Panc1 (cell line): Measurements from ENCODE around the gene DISP1. TPM values are rescaled to one million over a fixed set of nuclear protein-coding genes. Genes with fewer than 3 reads are reported as not detected.

Experiments used
- ATAC-seq: fragments of 200-7000 bp; cut with Tn5 transposase; 2 replicates; pipeline ENCODE4 v1.9.1; 2020; ENCODE audit warnings: mild to moderate bottlenecking, moderate library complexity
- BruUV-seq: library from RNA; stranded (reverse); fragments of 400-500 nt; replicated peaks from 2 replicates; lab custom pipeline; 2021; lab: Mats Ljungman, UMichigan
- CTCF ChIA-PET: fragments of 300-600 bp; sonication (Branson Sonifier 250); formaldehyde crosslinking; loops from one replicate; lab custom pipeline; 2022; ENCODE audit warnings: antibody characterized with exemption; lab: Charles Lee
- POLR2A ChIA-PET: fragments of 300-600 bp; sonication (Branson Sonifier 250); formaldehyde crosslinking; loops from one replicate; lab custom pipeline; 2022; ENCODE audit warnings: antibody characterized with exemption; lab: Charles Lee
- DNase-seq: peaks from one replicate; pipeline ENCODE4 v3.0.0-alpha.2; 2010; ENCODE audit warnings: low read depth, low spot score
- H3K27ac ChIP-seq: 2 replicates; pipeline ENCODE4 v1.5.1; 2011; ENCODE audit warnings: mild to moderate bottlenecking, low read length, inconsistent platforms
- H3K27me3 ChIP-seq: fragments of 200-500 bp; sonication (Bioruptor generic); 2 replicates; pipeline ENCODE4 v1.6.0; 2014; ENCODE audit warnings: low read length, inconsistent platforms; ENCODE audit not compliant: control insufficient read depth, insufficient read depth
- H3K36me3 ChIP-seq: fragments of 200-500 bp; sonication (Bioruptor generic); 2 replicates; pipeline ENCODE4 v1.5.1; 2014; ENCODE audit warnings: inconsistent platforms, mild to moderate bottlenecking, low read length, moderate library complexity; ENCODE audit not compliant: control insufficient read depth, insufficient read depth
- H3K4me1 ChIP-seq: 2 replicates; pipeline ENCODE4 v1.5.1; 2011; ENCODE audit warnings: inconsistent platforms, mild to moderate bottlenecking, low read length, moderate library complexity; ENCODE audit not compliant: control insufficient read depth, insufficient read depth
- H3K4me3 ChIP-seq, 2 experiments: 2 replicates each; pipeline ENCODE4 v1.5.1; 2011 to 2012; ENCODE audit warnings: low read depth in 2 of 2, low read length in 2 of 2, mild to moderate bottlenecking in 2 of 2, inconsistent platforms in 1 of 2, moderate library complexity in 1 of 2
- H3K9me3 ChIP-seq: fragments of 200-500 bp; sonication (Bioruptor generic); 2 replicates; pipeline ENCODE4 v1.5.1; 2014; ENCODE audit warnings: low read depth, mild to moderate bottlenecking, inconsistent platforms, low read length, moderate library complexity; ENCODE audit not compliant: control insufficient read depth, insufficient read depth
- POLR2AphosphoS5 ChIP-seq: IDR thresholded peaks from 2 replicates; pipeline ENCODE4 v1.6.1; 2012; ENCODE audit warnings: mild to moderate bottlenecking, low read depth, low read length, moderate library complexity
- REST ChIP-seq, 2 experiments: IDR thresholded peaks; 2 replicates each; pipeline ENCODE4 v1.6.1; 2011 to 2012; ENCODE audit warnings: low read depth in 2 of 2, control low read depth in 1 of 2, low read length in 1 of 2, mild to moderate bottlenecking in 1 of 2, moderate library complexity in 1 of 2; ENCODE audit not compliant: insufficient read depth in 1 of 2
- SIN3A ChIP-seq: IDR thresholded peaks from 2 replicates; pipeline ENCODE4 v1.6.1; 2012; ENCODE audit warnings: low read depth, mild to moderate bottlenecking, low read length, moderate library complexity, borderline replicate concordance; ENCODE audit not compliant: insufficient read depth
- TCF7L2 ChIP-seq: IDR thresholded peaks from 2 replicates; pipeline ENCODE4 v1.6.1; 2011; ENCODE audit warnings: mild to moderate bottlenecking, low read depth, low read length, inconsistent platforms
- in situ Hi-C: cut with HindIII; loops from 2 replicates; pipeline ENCODE4 v1.10.0; 2016; ENCODE audit warnings: low sequenced_read_pairs, low pct_unique_long_range_greater_than_20kb
- intact Hi-C: fragments of 100-400 bp; cut with micrococcal nuclease; formaldehyde crosslinking; loops from one replicate; pipeline ENCODE4 v1.10.0; 2022; ENCODE audit not compliant: unreplicated experiment
- total RNA-seq: library from RNA; stranded (reverse); gene quantifications from one replicate; pipeline ENCODE4 v1.2.1, GENCODE V29; 2021; ENCODE audit not compliant: unreplicated experiment
- TF ChIP-seq, protein P1 (sequence below): fragments of 450-650 bp; IDR thresholded peaks from 2 replicates; pipeline ENCODE4 v1.5.1; 2017; ENCODE audit warnings: mild to moderate bottlenecking

DISP1 gene
- total RNA-seq, 1 experiment from 2014 or later, result 4.2 TPM

- Histone ChIP-seq H3K4me3 (no peak overlapping the region), H3K27me3 (no peaks in the 10 kb centered on the region), H3K9me3 (peaks cover 6% of the 10 kb centered on the region; the same call in 1 of the 2 replicates), H3K4me1 (no peaks in the 10 kb centered on the region), H3K27ac (no peak overlapping the region), H3K36me3 (no peaks in the 10 kb centered on the region)
- ChIA-PET POLR2A (no interaction called here), CTCF (interaction anchor here (0.6 kb wide), 1 partner anchor 51 kb away, joined by 3 read pairs; no protein-coding TSS in a partner anchor)
- intact Hi-C loops (no loop called here), in situ Hi-C loops (no loop called here)
- no peak for DNase-seq
- TF ChIP-seq SIN3A (no peak), TCF7L2 (no peak), REST (IDR thresholded peaks at IDR 0.05; ENCODE audit: insufficient read depth in 1 of 2, low read depth in 2 of 2, low read length in 1 of 2) (no peak), POLR2AphosphoS5 (no peak)
- TF ChIP-seq, protein P1, sequence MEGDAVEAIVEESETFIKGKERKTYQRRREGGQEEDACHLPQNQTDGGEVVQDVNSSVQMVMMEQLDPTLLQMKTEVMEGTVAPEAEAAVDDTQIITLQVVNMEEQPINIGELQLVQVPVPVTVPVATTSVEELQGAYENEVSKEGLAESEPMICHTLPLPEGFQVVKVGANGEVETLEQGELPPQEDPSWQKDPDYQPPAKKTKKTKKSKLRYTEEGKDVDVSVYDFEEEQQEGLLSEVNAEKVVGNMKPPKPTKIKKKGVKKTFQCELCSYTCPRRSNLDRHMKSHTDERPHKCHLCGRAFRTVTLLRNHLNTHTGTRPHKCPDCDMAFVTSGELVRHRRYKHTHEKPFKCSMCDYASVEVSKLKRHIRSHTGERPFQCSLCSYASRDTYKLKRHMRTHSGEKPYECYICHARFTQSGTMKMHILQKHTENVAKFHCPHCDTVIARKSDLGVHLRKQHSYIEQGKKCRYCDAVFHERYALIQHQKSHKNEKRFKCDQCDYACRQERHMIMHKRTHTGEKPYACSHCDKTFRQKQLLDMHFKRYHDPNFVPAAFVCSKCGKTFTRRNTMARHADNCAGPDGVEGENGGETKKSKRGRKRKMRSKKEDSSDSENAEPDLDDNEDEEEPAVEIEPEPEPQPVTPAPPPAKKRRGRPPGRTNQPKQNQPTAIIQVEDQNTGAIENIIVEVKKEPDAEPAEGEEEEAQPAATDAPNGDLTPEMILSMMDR, result no peak
- ATAC-seq, result no peak
- no TSS peak for BruUV-seq
These were observed 46.2 kb upstream of the DISP1 start for GRCh38 chr1:222768592-222768991.

DNA sequence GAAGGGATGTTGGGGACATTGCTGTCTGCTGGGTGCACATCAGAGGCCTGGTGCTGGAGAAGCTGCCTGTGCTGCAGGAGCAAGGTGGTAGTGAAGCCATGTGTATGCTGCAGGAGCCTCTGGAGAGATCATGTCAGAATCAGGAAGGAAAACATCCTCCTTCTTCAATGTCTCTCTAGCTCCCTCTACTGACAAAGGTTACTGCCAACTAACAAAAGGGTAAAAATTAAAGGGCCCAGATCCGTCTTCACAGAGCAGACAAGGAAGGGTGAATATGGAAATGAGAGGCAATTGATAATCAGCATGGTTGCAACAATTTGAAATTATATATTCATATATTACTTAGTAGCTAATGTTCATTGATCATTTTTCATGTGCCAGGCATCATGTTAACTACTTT, 45.7 kb upstream of the DISP1 start:
- intact Hi-C loops (no loop called here), in situ Hi-C loops (no loop called here)
- no peaks in the 10 kb centered on the region for H3K27me3 ChIP-seq
- no peak overlapping the region for H3K4me3 ChIP-seq
- peaks cover 6% of the 10 kb centered on the region; the same call in 1 of the 2 replicates for H3K9me3 ChIP-seq
- ChIA-PET CTCF (interaction anchor here (0.6 kb wide), 1 partner anchor 50 kb away, joined by 3 read pairs; no protein-coding TSS in a partner anchor), POLR2A (no interaction called here)
- ATAC-seq (no peak), DNase-seq (no peak)
- H3K4me1 ChIP-seq, result no peaks in the 10 kb centered on the region
- no TSS peak for BruUV-seq
- TF ChIP-seq POLR2AphosphoS5, result no peak
- TF ChIP-seq, protein P1, result peak; percentile 33; the same call in 1 of the 2 replicates
- H3K27ac ChIP-seq, result no peak overlapping the region
- no peaks in the 10 kb centered on the region for H3K36me3 ChIP-seq
